Measurements from ENCODE around the gene MAGI1. TPM values are rescaled to one million over a fixed set of nuclear protein-coding genes. Genes with fewer than 3 reads are reported as not detected.

The MAGI1 gene
- total RNA-seq, 4 donors from 2014 or later, result 7.6 to 42.9 (median 37.0) TPM

GRCh38 chr3:65675011-65675410 lies 363.7 kb downstream of the MAGI1 start:
- intact Hi-C loops (cut with DNase I; ENCODE audit: low total_unique reads), result no loop called here
- H3K4me3 ChIP-seq, result no peak overlapping the region
- no peak for TF ChIP-seq POLR2A (IDR thresholded peaks at IDR 0.05)
- TF ChIP-seq CTCF (IDR thresholded peaks at IDR 0.05), result no peak
- no peak for DNase-seq
- H3K27me3 ChIP-seq, result no peaks in the 10 kb centered on the region
- no peaks in the 10 kb centered on the region for H3K36me3 ChIP-seq
- no peak overlapping the region for H3K27ac ChIP-seq
- no peaks in the 10 kb centered on the region for H3K4me1 ChIP-seq
- H3K9me3 ChIP-seq, result no peaks in the 10 kb centered on the region

GRCh38 chr3:65674226-65674625 lies 364.5 kb downstream of the MAGI1 start:
- no peak overlapping the region for H3K27ac ChIP-seq
- no peaks in the 10 kb centered on the region for H3K9me3 ChIP-seq
- TF ChIP-seq POLR2A (IDR thresholded peaks at IDR 0.05), result no peak
- no peak for TF ChIP-seq CTCF (IDR thresholded peaks at IDR 0.05)
- no peaks in the 10 kb centered on the region for H3K27me3 ChIP-seq
- no peaks in the 10 kb centered on the region for H3K36me3 ChIP-seq
- no peak overlapping the region for H3K4me3 ChIP-seq
- H3K4me1 ChIP-seq, result no peaks in the 10 kb centered on the region
- no peak for DNase-seq
- intact Hi-C loops (cut with DNase I; ENCODE audit: low total_unique reads), result no loop called here

GRCh38 chr3:65672871-65673815 lies 365.6 kb downstream of the MAGI1 start:
- intact Hi-C loops (cut with DNase I; ENCODE audit: low total_unique reads), result no loop called here
- Histone ChIP-seq H3K27ac (no peak overlapping the region), H3K4me3 (no peak overlapping the region), H3K9me3 (no peaks in the 10 kb centered on the region), H3K36me3 (no peaks in the 10 kb centered on the region), H3K4me1 (no peaks in the 10 kb centered on the region), H3K27me3 (no peaks in the 10 kb centered on the region)
- no peak for TF ChIP-seq POLR2A (IDR thresholded peaks at IDR 0.05)
- peak; percentile 9 to 59 (median 52) for TF ChIP-seq CTCF (IDR thresholded peaks at IDR 0.05)
- DNase-seq, result peak; percentile 31 to 49

GRCh38 chr3:65672061-65672460 lies 366.7 kb downstream of the MAGI1 start:
- intact Hi-C loops (cut with DNase I; ENCODE audit: low total_unique reads), result no loop called here
- no peaks in the 10 kb centered on the region for H3K4me1 ChIP-seq
- no peaks in the 10 kb centered on the region for H3K36me3 ChIP-seq
- H3K27ac ChIP-seq, result no peak overlapping the region
- H3K27me3 ChIP-seq, result no peaks in the 10 kb centered on the region
- H3K4me3 ChIP-seq, result no peak overlapping the region
- H3K9me3 ChIP-seq, result no peaks in the 10 kb centered on the region
- DNase-seq, result no peak
- TF ChIP-seq POLR2A (IDR thresholded peaks at IDR 0.05), result no peak
- TF ChIP-seq CTCF (IDR thresholded peaks at IDR 0.05), result no peak

GRCh38 chr3:65671004-65671403 lies 367.7 kb downstream of the MAGI1 start:
- TF ChIP-seq POLR2A (IDR thresholded peaks at IDR 0.05), result no peak
- intact Hi-C loops (cut with DNase I; ENCODE audit: low total_unique reads), result no loop called here

More at GRCh38 chr3:65671004-65671403, 367.7 kb downstream of the MAGI1 start:
- no peaks in the 10 kb centered on the region for H3K27me3 ChIP-seq
- no peaks in the 10 kb centered on the region for H3K36me3 ChIP-seq
- H3K4me1 ChIP-seq, result no peaks in the 10 kb centered on the region
- no peak overlapping the region for H3K27ac ChIP-seq
- H3K9me3 ChIP-seq, result no peaks in the 10 kb centered on the region
- no peak for DNase-seq
- no peak overlapping the region for H3K4me3 ChIP-seq

Measured in uterus (tissue), 4 donors.